Heart right ventricle (tissue), 16 donors: ENCODE data around the gene SLC9C1. TPM values are rescaled to one million over a fixed set of nuclear protein-coding genes. Genes with fewer than 3 reads are reported as not detected.

Source experiments
- ATAC-seq, 8 donors: fragments of 200-7000 bp; cut with Tn5 transposase; one replicate each; pipeline ENCODE4 v1.9.1; 2020; ENCODE audit warnings: mild to moderate bottlenecking in 8 of 8, moderate library complexity in 8 of 8, moderate number of reproducible peaks in 1 of 8
- DNase-seq, 2 donors: peaks; one replicate each; pipeline ENCODE4 v3.0.0-alpha.2; 2020
- H3K27ac ChIP-seq, 10 donors: fragments of 200-600 bp; sonication (generic) in 2 of 10; one replicate each; pipeline versions ENCODE4 v1.5.0 to v1.8.0; 2020 to 2022; ENCODE audit warnings: mild to moderate bottlenecking in 3 of 10
- H3K27me3 ChIP-seq, 7 donors: fragments of 200-600 bp; one replicate each; pipeline ENCODE4 v1.8.0; 2021 to 2022; ENCODE audit warnings: mild to moderate bottlenecking in 2 of 7
- H3K36me3 ChIP-seq, 9 donors: fragments of 200-600 bp; sonication (generic) in 1 of 9; one replicate each; pipeline versions ENCODE4 v1.5.0 to v1.8.0; 2020 to 2022; ENCODE audit warnings: mild to moderate bottlenecking in 2 of 9
- H3K4me1 ChIP-seq, 9 donors: fragments of 200-600 bp; sonication (generic) in 1 of 9; one replicate each; pipeline versions ENCODE4 v1.5.0 to v1.8.0; 2020 to 2022; ENCODE audit warnings: mild to moderate bottlenecking in 4 of 9
- H3K4me3 ChIP-seq, 10 donors: fragments of 200-600 bp; sonication (generic) in 2 of 10; one replicate each; pipeline versions ENCODE4 v1.5.0 to v1.8.0; 2020 to 2022; ENCODE audit warnings: mild to moderate bottlenecking in 7 of 10, moderate library complexity in 2 of 10
- H3K9me3 ChIP-seq, 11 donors: fragments of 200-600 bp in 10 of 11; sonication (generic) in 2 of 11; one replicate each; pipeline versions ENCODE4 v1.5.0 to v1.8.0; 2013 to 2022; ENCODE audit warnings: mild to moderate bottlenecking in 2 of 11, control low read depth in 1 of 11, moderate library complexity in 1 of 11
- WGBS, 2 donors: extraction: QIAGEN DNeasy Blood & Tissue Kit; methylation state at CpG; one replicate each; pipeline ENCODE4 v1.1.7; 2013; ENCODE audit warnings: inconsistent platforms in 1 of 2; 5-methylcytosine and 5-hydroxymethylcytosine counted together
- intact Hi-C, 10 donors: fragments of 100-400 bp; cut with DNase I; formaldehyde crosslinking; loops; one replicate each; pipeline versions ENCODE4 v1.11.1 to v1.14.2; 2022
- polyA plus RNA-seq, 2 donors: library from polyadenylated mRNA; stranded (reverse); fragments of 200-250 nt; gene quantifications; one replicate each; pipeline ENCODE4 v1.2.3, GENCODE V29; 2013
- total RNA-seq, 10 donors: library from RNA; stranded (reverse); fragmentation: NEBNext Ultra II Directional in 3 of 10; extraction: Animal tissue kit (Norgen Biotek cat#: 25700) in 3 of 10; gene quantifications; one replicate each; pipeline versions ENCODE4 v1.2.1 to v1.2.4, GENCODE V29; 2021 to 2023
- TF ChIP-seq, protein P1 (sequence below), 9 donors: fragments of 200-600 bp; sonication (generic) in 2 of 9; IDR thresholded peaks; one replicate each; pipeline versions ENCODE4 v1.5.0 to v1.8.0; 2021 to 2022; ENCODE audit warnings: antibody characterized with exemption in 9 of 9, mild to moderate bottlenecking in 5 of 9, moderate library complexity in 1 of 9
- donor health status: Arrhythmogenic right ventricular cardiomyopathy.
- donor health status: ischemic (EF 13 %, LVEDD 7.1; RV severe dilation, severe dysfunction).
- donor health status: healthy with polysubstance abuse.
- donor health status: DM: no; HTN: yes; CAD: no.
- donor health status: DM: no; HTN: no; CAD: no.
- donor health status: ischemic (EF 25% LVEDD 6.9; RV normal size, moderate dysfunction).
- donor health status: ischemic (EF 25% LVEDD 5.7; RV mildly dilated, moderate dysfunction).
- donor health status: healthy.
- donor health status: DM: yes; HTN: yes; CAD: no.
- donor health status: Ischemic cardiomyopathy.
- donor health status: ischemic (EF 35%, LVEDD 5.7; RV mildly dilated, moderate dysfunction).
- donor health status: nonischemic (EF 11% LVEDD 7.7; RV severe dilation, severe dysfunction).
- donor health status: DM: yes; HTN: yes; CAD: no.
- donor health status: PGD.
- donor health status: ischemic (EF 29% LVEDD 5.4; RV normal size, mild dysfunction).
- donor health status: nonischemic (EF 23%, LVEDD 6.1; RV moderate dilation, normal function).

The SLC9C1 gene
- total and polyA plus RNA-seq, 12 donors = 0.10 to 2.2 (median 1.5) TPM

GRCh38 chr3:112304611-112305010 is 10.6 kb upstream of the SLC9C1 start:
- Histone ChIP-seq H3K36me3 (no peaks in the 10 kb centered on the region), H3K4me1 (peaks cover 0 to 34% (median 19%) of the 10 kb centered on the region in 9 donors), H3K27ac (peak overlapping the region in 1 of 10 donors; percentile 40), H3K4me3 (peak overlapping the region in 7 of 10 donors; percentile 45 to 59 (median 53)), H3K27me3 (no peaks in the 10 kb centered on the region), H3K9me3 (no peaks in the 10 kb centered on the region)
- TF ChIP-seq, protein P1, sequence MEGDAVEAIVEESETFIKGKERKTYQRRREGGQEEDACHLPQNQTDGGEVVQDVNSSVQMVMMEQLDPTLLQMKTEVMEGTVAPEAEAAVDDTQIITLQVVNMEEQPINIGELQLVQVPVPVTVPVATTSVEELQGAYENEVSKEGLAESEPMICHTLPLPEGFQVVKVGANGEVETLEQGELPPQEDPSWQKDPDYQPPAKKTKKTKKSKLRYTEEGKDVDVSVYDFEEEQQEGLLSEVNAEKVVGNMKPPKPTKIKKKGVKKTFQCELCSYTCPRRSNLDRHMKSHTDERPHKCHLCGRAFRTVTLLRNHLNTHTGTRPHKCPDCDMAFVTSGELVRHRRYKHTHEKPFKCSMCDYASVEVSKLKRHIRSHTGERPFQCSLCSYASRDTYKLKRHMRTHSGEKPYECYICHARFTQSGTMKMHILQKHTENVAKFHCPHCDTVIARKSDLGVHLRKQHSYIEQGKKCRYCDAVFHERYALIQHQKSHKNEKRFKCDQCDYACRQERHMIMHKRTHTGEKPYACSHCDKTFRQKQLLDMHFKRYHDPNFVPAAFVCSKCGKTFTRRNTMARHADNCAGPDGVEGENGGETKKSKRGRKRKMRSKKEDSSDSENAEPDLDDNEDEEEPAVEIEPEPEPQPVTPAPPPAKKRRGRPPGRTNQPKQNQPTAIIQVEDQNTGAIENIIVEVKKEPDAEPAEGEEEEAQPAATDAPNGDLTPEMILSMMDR (IDR thresholded peaks at IDR 0.05) = peak in 4 of 9 donors; percentile 20 to 37 (median 27)
- 59 to 74% methylated on average over 2 of the region's 2 CpGs for WGBS, 2 donors
- ATAC-seq = peak in 2 of 8 donors; percentile 21 to 38
- no peak for DNase-seq
- intact Hi-C loops = loop anchor here in 2 of 10 donors (10.0 kb wide), 2 partner anchors 190 to 680 kb away; no protein-coding TSS in a partner anchor

GRCh38 chr3:112303764-112304325 is 9.8 kb upstream of the SLC9C1 start:
- H3K4me1 ChIP-seq = peaks cover 0 to 34% (median 19%) of the 10 kb centered on the region in 9 donors
- H3K27ac ChIP-seq = peak overlapping the region in 4 of 10 donors; percentile 17 to 63 (median 40)
- ATAC-seq = peak in 7 of 8 donors; percentile 48 to 70 (median 63)
- TF ChIP-seq, protein P1 (IDR thresholded peaks at IDR 0.05) = no peak
- no peaks in the 10 kb centered on the region for H3K27me3 ChIP-seq
- no peaks in the 10 kb centered on the region for H3K36me3 ChIP-seq
- H3K4me3 ChIP-seq = peak overlapping the region; percentile 16 to 59 (median 50)
- WGBS, 2 donors = 3 to 10% methylated on average over 11 of the region's 11 CpGs
- no peaks in the 10 kb centered on the region for H3K9me3 ChIP-seq
- intact Hi-C loops = loop anchor here in 2 of 10 donors (10.0 kb wide), 2 partner anchors 189 to 681 kb away; no protein-coding TSS in a partner anchor
- DNase-seq = no peak

DNA sequence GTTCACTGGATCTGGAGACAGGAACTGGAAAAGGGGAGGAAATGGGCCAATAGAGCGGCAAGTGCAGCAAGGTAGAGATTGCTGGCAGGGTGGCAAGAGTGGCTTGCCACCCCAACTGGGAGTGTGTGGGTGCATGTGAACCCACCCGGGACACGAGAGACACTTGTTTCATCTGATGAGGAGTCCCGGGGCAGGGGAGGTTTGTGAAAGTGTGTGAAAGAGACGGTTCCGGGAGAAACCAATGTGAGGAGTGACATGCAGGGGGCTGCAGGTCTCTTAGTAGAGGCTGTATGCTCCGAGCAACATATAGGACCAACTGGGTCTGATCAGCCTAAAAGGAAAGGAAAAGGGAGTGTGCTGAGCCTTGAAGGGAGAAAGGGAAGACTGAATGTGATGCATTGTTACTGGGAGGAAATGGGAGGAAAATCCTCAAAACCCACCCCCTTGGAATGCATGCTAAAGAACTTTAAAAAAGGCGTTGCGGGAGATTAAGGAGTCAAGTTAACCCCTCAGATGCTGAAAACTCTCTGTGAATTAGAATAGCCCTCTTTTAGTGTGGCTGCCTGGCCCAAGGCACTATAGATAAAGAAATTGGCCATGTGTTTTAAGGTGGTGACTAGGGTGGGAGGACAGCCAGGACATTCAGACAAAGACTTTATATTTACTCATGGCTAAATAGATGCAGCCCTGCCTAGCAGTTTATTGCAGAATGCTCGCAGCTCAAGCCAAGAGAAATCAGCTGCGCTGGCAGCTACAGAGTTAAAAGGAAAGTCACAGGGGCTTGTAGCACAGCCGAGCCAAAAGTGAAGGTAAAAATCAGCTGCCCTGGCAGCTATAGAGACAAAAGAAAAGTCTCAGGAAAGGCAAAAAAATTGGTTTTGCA is 9.1 kb upstream of the SLC9C1 start:
- no peak for DNase-seq
- H3K4me3 ChIP-seq = peak overlapping the region; percentile 16 to 59 (median 50)
- H3K9me3 ChIP-seq = no peaks in the 10 kb centered on the region
- peak overlapping the region in 4 of 10 donors; percentile 17 to 63 (median 29) for H3K27ac ChIP-seq
- TF ChIP-seq, protein P1 (IDR thresholded peaks at IDR 0.05) = no peak
- no peaks in the 10 kb centered on the region for H3K27me3 ChIP-seq
- peaks cover 0 to 29% (median 19%) of the 10 kb centered on the region in 9 donors for H3K4me1 ChIP-seq
- peak in 4 of 8 donors; percentile 23 to 38 (median 27) for ATAC-seq
- no peaks in the 10 kb centered on the region for H3K36me3 ChIP-seq
- 30 to 34% methylated on average over 12 of the region's 12 CpGs for WGBS, 2 donors
- intact Hi-C loops = loop anchor here in 2 of 10 donors (10.0 kb wide), 2 partner anchors 188 to 682 kb away; no protein-coding TSS in a partner anchor

GRCh38 chr3:112302150-112302830 is 8.3 kb upstream of the SLC9C1 start:
- Histone ChIP-seq H3K27ac (no peak overlapping the region), H3K9me3 (no peaks in the 10 kb centered on the region), H3K4me1 (peaks cover 0 to 32% (median 22%) of the 10 kb centered on the region in 9 donors), H3K4me3 (peak overlapping the region in 6 of 10 donors; percentile 45 to 59 (median 54)), H3K36me3 (no peaks in the 10 kb centered on the region), H3K27me3 (no peaks in the 10 kb centered on the region)
- TF ChIP-seq, protein P1 (IDR thresholded peaks at IDR 0.05) = no peak
- ATAC-seq = no peak
- no peak for DNase-seq
- intact Hi-C loops = loop anchor here in 2 of 10 donors (10.0 kb wide), 2 partner anchors 187 to 683 kb away; no protein-coding TSS in a partner anchor
- 77% methylated on average over 11 of the region's 11 CpGs for WGBS, 2 donors
